Hepatocyte (in vitro differentiated cells): ENCODE data around the gene SND1. TPM values are rescaled to one million over a fixed set of nuclear protein-coding genes. Genes with fewer than 3 reads are reported as not detected.

ENCODE experiments used
- DNase-seq: peaks from one replicate; pipeline ENCODE4 v3.0.0-alpha.2; 2016; ENCODE audit warnings: low spot score
- H2AFZ ChIP-seq: fragments of 200-600 bp; sonication (generic); 2 replicates; pipeline ENCODE4 v1.6.0; 2016; ENCODE audit warnings: antibody characterized with exemption, mild to moderate bottlenecking
- H3K27ac ChIP-seq: fragments of 200-600 bp; sonication (generic); 2 replicates; pipeline ENCODE4 v1.5.1; 2016; ENCODE audit warnings: mild to moderate bottlenecking
- H3K27me3 ChIP-seq: fragments of 200-600 bp; sonication (generic); 2 replicates; pipeline ENCODE4 v1.6.1; 2016
- H3K36me3 ChIP-seq: fragments of 200-600 bp; sonication (generic); replicated peaks from 2 replicates; pipeline ENCODE4 v1.5.1; 2016; ENCODE audit warnings: low read depth; ENCODE audit not compliant: insufficient read depth
- H3K4me1 ChIP-seq: fragments of 200-600 bp; sonication (generic); 2 replicates; pipeline ENCODE4 v1.5.1; 2016; ENCODE audit warnings: mild to moderate bottlenecking, moderate library complexity; ENCODE audit not compliant: insufficient read depth
- H3K4me2 ChIP-seq: fragments of 200-600 bp; sonication (generic); 2 replicates; pipeline ENCODE4 v1.6.0; 2016
- H3K4me3 ChIP-seq: fragments of 200-600 bp; sonication (generic); 2 replicates; pipeline ENCODE4 v1.5.1; 2016; ENCODE audit warnings: mild to moderate bottlenecking
- H3K79me2 ChIP-seq: fragments of 200-600 bp; sonication (generic); 2 replicates; pipeline ENCODE4 v1.6.0; 2017; ENCODE audit warnings: mild to moderate bottlenecking
- H3K9me2 ChIP-seq: fragments of 200-600 bp; sonication (generic); replicated peaks from 2 replicates; pipeline ENCODE4 v1.6.0; 2017; ENCODE audit warnings: mild to moderate bottlenecking; ENCODE audit not compliant: insufficient read depth
- H3K9me3 ChIP-seq: fragments of 200-600 bp; sonication (generic); 2 replicates; pipeline ENCODE4 v1.5.1; 2016; ENCODE audit warnings: low read depth, mild to moderate bottlenecking
- H4K20me1 ChIP-seq: fragments of 200-600 bp; sonication (generic); 2 replicates; pipeline ENCODE4 v1.6.0; 2016; ENCODE audit warnings: mild to moderate bottlenecking; ENCODE audit not compliant: insufficient read depth, poor library complexity, severe bottlenecking
- CTCF ChIP-seq: fragments of 200-600 bp; sonication (generic); IDR thresholded peaks from 2 replicates; pipeline ENCODE4 v1.5.1; 2016; ENCODE audit warnings: antibody characterized with exemption, mild to moderate bottlenecking; ENCODE audit not compliant: poor library complexity
- EZH2 ChIP-seq: fragments of 200-600 bp; sonication (generic); IDR thresholded peaks from 2 replicates; pipeline ENCODE4 v1.6.1; 2016; ENCODE audit warnings: antibody characterized with exemption, mild to moderate bottlenecking, borderline replicate concordance
- EZH2phosphoT487 ChIP-seq: fragments of 200-600 bp; sonication (generic); IDR thresholded peaks from one replicate; pipeline ENCODE4 v1.6.1; 2018; ENCODE audit warnings: antibody characterized with exemption, mild to moderate bottlenecking, low read depth, moderate library complexity; ENCODE audit not compliant: unreplicated experiment, severe bottlenecking
- WGBS: methylation state at CpG from one replicate; pipeline ENCODE4 v1.1.6; 2016; ENCODE audit warnings: low lambda C conversion rate; ENCODE audit errors: missing lambda C conversion rate; 5-methylcytosine and 5-hydroxymethylcytosine counted together
- polyA plus RNA-seq: library from polyadenylated mRNA; unstranded; fragments of >200 nt; fragmentation: Nextera tagmentation; extraction: Ambion mirVana; gene quantifications from 2 replicates; pipeline ENCODE4 v1.2.1, GENCODE V29; 2016
- total RNA-seq: library from RNA; depleted of rRNA; stranded (reverse); fragments of >200 nt; gene quantifications from 2 replicates; pipeline ENCODE4 v1.2.3, GENCODE V29; 2014

SND1 gene
- total and polyA plus RNA-seq, 2 experiments from 2014 or later = 141 to 200 TPM

- 99% methylated on average over 3 of the region's 3 CpGs for WGBS
- Histone ChIP-seq H3K36me3 (no peaks in the 10 kb centered on the region), H3K4me3 (no peak overlapping the region), H3K9me2 (no peaks in the 10 kb centered on the region), H3K9me3 (no peaks in the 10 kb centered on the region), H3K27ac (no peak overlapping the region), H3K79me2 (peaks cover 48% of the 10 kb centered on the region), H4K20me1 (no peaks in the 10 kb centered on the region), H3K27me3 (no peaks in the 10 kb centered on the region), H3K4me1 (no peaks in the 10 kb centered on the region), H2AFZ (no peak overlapping the region), H3K4me2 (no peak overlapping the region)
- no peak for DNase-seq
- no peak for TF ChIP-seq EZH2
- no peak for TF ChIP-seq EZH2phosphoT487
- TF ChIP-seq CTCF = no peak
Measured at GRCh38 chr7:127863082-127863481, 211.1 kb downstream of the SND1 start.

- Histone ChIP-seq H3K4me2 (no peak overlapping the region), H3K79me2 (peaks cover 38% of the 10 kb centered on the region)
- 50% methylated on average over 1 of the region's 1 CpG for WGBS
Measured at GRCh38 chr7:127865466-127865865, 213.5 kb downstream of the SND1 start.

GRCh38 chr7:127870231-127870907, 218.4 kb downstream of the SND1 start:
- Histone ChIP-seq H3K9me3 (no peaks in the 10 kb centered on the region), H3K79me2 (peaks cover 55% of the 10 kb centered on the region), H2AFZ (no peak overlapping the region), H3K27ac (no peak overlapping the region), H3K9me2 (no peaks in the 10 kb centered on the region), H4K20me1 (no peaks in the 10 kb centered on the region), H3K36me3 (no peaks in the 10 kb centered on the region), H3K4me3 (no peak overlapping the region), H3K27me3 (no peaks in the 10 kb centered on the region), H3K4me1 (no peaks in the 10 kb centered on the region), H3K4me2 (no peak overlapping the region)
- no peak for DNase-seq
- no peak for TF ChIP-seq EZH2phosphoT487
- TF ChIP-seq EZH2 = no peak
- no peak for TF ChIP-seq CTCF
- 92% methylated on average over 6 of the region's 6 CpGs for WGBS

More at GRCh38 chr7:127865466-127865865, 213.5 kb downstream of the SND1 start:
- no peak overlapping the region for H3K4me3 ChIP-seq
- DNase-seq = peak; percentile 33
- H2AFZ ChIP-seq = no peak overlapping the region
- no peaks in the 10 kb centered on the region for H3K9me2 ChIP-seq
- TF ChIP-seq CTCF (no peak), EZH2 (no peak), EZH2phosphoT487 (no peak)
- no peaks in the 10 kb centered on the region for H4K20me1 ChIP-seq
- H3K4me1 ChIP-seq = no peaks in the 10 kb centered on the region
- H3K27me3 ChIP-seq = no peaks in the 10 kb centered on the region
- no peaks in the 10 kb centered on the region for H3K9me3 ChIP-seq
- no peak overlapping the region for H3K27ac ChIP-seq
- H3K36me3 ChIP-seq = no peaks in the 10 kb centered on the region
